ENCODE results near the gene COL15A1.
"Not testable (repeated sequence)": the region's sequence is repeated elsewhere in the genome, so short reads cannot be mapped to it uniquely, and the experiment has no call there.

The COL15A1 gene

GRCh38 chr9:98995971-98996504, 52.3 kb downstream of the COL15A1 start:
- DNase-seq, result no peak

DNA sequence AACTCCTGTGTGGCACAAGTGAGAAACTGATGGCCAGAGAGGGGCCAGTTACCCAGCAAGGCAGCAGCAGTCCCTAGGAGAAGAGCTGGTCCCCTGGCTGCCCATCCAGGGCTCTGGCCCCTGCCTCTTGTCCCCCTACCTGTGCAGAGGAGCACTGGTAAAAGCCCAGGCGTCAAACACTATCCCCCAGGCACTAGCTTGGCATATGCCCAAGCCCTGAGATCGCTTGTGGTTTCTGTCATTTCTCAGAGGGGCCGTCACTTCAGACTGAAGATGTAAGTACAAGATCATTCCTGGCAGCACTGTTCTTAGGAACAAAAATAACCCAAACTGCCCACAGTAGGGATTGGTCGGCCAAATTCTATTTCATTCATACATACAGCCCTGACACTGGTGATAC, 53.9 kb downstream of the COL15A1 start:
- no peak for DNase-seq

GRCh38 chr9:98998441-98999151, 54.9 kb downstream of the COL15A1 start:
- DNase-seq, result no peak

- no peak for DNase-seq
These were observed 55.4 kb downstream of the COL15A1 start for GRCh38 chr9:98999152-98999525.

- no peak for DNase-seq
These were observed 57.0 kb downstream of the COL15A1 start for GRCh38 chr9:99000476-99001395.

DNA sequence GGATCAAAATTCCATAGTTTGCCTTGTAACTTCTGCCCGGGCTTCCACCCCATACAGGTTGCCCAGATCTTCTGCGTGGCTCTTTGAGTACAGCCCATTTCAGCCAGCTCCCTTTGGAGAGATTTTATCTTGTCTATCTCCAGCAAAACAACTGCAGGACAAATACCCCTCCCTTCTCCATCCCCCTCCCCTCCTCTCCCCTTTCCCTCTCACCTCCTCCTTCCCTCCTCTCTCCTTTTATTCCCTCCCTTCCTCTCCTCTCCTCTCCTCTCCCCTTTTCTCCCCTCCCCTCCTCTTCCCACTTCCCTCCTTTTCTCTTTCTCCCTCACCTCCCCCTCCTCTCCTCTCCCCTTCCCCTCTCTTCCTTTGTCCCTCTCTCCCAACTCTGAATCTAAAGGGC, 58.2 kb downstream of the COL15A1 start:
- DNase-seq, result no peak

- DNase-seq, result no peak
These were observed 59.0 kb downstream of the COL15A1 start for GRCh38 chr9:99002706-99003105.

DNA sequence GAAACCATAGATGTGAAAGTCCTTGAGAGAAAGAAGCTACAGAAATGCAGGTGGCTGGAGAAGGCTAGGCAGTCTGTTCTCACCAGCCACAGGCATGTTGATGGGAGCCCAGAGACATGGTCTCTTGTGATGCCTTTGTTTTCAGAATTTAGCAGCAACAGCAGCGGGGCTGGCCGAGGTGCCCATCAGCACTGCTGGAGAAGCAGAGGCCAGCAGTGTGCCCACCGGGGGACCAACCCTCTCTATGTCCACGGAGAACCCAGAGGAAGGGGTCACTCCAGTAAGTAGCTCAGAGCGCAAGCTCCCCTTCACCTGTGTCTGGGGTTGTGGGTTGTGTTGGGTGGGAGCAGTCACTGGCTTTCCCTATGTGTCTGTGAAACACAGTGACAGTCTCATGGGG, 59.6 kb downstream of the COL15A1 start:
- DNase-seq, result no peak

- no peak for DNase-seq
These were observed 60.4 kb downstream of the COL15A1 start for GRCh38 chr9:99004115-99004514.

GRCh38 chr9:99004717-99005460, 61.2 kb downstream of the COL15A1 start:
- no peak for DNase-seq

DNA sequence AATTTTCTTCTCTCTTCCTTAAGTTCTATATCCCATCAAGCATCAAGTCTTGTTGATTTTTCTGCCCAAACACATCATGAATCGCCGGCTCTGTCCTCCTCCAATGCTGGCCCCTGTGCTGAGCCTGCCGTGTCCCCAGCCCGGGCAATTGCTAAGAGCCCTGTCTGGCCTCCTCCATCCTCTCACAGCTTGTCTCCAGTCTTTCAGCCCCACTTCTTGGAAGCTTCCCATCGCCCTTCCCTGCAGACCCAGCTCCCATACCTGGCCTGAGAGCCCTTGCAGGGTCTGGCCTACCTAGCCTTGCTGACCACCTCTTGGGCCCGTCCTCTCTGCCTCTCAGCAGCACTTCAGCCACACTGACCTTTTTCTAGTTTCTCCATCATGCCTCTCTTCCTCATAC, 61.9 kb downstream of the COL15A1 start:
- DNase-seq, result no peak

- no peak for DNase-seq
These were observed 62.8 kb downstream of the COL15A1 start for GRCh38 chr9:99006511-99006910.

DNA sequence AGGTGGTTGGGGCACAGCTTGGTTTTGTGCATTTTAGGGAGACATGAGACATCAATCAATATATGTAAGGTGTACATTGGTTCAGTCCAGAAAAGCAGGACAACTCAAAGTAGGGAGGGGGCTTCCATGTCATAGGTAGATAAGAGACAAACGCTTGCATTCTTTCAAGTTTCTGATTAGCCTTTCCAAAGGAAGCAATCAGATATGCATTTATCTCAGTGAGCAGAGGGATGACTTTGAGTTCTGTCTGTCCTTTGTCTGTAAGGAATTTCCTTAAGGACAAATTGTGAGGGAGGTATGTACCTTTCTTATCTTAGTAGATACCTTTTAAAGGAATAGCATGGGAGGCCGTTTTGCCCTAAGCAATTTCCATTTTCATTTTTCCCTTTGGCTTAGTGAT, 63.3 kb downstream of the COL15A1 start:
- DNase-seq, result no peak

DNA sequence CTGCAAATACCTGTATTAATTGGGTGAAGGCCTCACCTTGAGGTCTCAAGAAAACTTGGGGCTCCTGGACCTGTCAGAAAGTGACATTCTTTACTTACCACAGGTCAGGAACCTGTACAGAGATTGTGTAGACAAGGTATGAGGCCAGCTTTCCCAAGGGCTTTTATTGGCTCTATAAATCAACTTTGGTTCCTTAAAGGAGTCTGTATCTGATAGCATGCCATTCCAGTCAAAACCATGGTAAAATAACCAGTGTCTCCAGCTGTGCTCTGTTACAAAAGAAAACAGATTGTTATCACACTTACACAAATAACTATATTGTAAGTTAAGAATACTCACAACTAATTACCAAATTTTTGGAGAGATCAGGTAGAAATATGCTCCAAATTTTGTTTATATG, 64.5 kb downstream of the COL15A1 start:
- no peak for DNase-seq

DNA sequence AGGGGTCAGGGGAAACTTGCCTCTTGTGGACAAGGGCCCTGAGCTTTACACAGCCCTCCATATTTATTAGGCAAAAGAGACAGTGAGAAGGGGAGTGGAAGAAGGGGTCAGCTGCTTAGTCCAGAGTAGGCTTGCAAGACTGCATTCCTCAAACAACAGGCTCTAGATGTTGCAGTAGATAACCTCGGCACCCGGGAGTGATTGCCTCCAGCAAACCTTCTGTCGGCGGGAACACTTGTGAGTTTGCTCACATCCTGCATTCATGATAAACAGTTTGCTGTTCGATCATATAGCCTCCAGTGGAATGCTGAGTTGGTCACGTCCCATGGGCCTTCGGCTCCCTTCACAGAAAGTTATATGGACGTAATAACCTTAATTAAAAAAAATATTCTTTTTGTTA, 66.7 kb downstream of the COL15A1 start:
- not testable (repeated sequence) for DNase-seq

DNA sequence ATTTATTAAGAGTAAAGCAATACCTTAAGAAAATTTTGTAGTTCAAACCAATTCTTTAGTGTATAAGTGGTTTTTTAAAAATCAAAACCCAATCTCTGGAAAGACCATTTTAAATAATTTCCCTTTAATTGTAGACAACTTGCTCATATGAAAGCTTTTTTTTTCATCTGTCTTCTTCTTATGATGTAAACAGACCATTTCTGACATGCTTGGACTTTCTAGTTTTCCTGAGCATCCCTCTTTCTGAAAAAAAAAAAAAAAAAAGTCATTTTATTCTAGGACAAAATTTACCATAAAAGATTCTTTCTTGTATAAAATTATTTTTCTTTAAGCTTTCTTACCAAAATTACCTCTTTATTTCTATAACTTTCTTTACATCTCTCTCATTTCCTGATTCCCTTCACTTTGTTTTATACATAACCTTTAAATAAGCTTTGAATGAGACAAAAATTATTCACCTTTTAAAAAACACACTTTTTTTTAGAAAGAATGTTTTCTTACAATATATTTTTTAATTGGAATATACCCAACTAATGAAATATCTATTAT, 67.5 kb downstream of the COL15A1 start:
- DNase-seq, result no peak

GRCh38 chr9:99012957-99013512, 69.3 kb downstream of the COL15A1 start:
- DNase-seq, result no peak

DNA sequence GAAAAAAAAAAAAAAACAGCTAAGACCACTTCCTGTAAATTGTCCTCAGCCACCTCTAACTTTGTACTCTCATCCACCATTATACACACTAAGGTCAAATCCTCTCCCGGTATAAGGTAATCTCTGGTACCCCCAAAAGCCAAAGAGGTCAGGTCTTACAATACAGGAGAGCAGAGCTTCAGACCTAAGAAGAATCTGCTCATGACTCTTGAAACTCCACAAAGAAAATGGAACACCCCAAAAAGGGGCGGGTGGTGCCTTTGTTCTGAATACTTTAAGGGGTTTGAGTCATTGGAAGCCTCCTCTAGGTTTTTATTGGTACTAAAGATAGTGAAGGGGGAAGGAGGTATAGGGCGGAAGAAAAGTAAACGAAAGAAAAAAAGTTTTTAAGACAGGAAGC, 69.8 kb downstream of the COL15A1 start:
- no peak for DNase-seq

GRCh38 chr9:99015448-99015847, 71.7 kb downstream of the COL15A1 start:
- DNase-seq, result no peak

DNA sequence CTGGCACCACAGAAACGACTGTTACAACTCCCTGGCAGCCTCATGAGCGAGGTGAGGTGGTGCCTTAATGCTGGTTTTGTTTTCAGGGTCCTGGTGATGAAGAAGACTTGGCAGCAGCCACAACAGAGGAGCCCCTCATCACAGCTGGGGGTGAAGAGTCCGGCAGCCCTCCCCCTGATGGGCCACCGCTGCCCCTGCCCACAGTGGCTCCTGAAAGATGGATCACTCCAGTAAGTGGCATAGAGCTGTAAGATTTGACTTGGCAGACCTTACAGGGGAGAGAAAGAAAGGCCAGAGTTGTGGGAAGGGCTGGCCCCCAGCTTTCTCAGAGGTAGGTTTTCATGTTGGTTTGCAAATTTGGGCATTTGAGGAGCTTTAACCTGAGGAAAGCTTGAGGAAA, 72.2 kb downstream of the COL15A1 start:
- DNase-seq, result no peak

DNA sequence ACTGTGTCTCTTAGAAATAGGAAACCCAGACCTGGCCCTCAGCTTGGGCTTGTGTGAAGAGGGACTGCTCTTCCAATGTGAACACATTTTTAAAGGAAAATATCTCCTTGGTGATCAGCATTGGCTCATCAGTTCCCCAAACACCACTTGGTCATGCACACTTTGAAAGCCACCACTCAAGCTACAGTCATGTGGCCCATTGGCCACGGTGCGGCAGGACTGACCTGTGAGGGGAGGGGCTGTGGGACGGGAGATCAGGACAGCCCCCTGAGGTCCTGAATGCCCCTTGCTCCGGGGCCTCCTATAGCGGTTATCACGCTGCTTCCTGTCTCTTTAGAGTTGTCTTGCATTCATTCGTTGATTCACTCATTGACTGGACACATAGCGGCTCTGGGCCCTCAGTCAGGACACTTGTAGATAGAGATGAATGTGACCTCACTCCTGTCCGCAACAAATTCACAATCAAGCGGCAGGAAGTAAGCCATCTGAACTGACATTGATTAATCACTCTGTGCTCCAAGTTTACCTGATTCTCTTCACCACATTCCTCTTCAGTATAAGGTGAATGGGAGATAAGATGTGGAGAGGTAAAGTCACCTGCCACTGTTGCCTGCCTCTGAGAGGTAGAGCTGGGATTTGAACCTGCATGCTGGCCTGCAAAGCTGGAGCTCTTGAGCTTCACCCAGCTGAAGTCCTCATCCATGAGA, 73.1 kb downstream of the COL15A1 start:
- DNase-seq, result no peak

GRCh38 chr9:99018653-99019052, 74.9 kb downstream of the COL15A1 start:
- DNase-seq, result no peak

All from SIG-M5 (cell line).